H1 (cell line): Measurements from ENCODE around the gene ARL8A. TPM values are rescaled to one million over a fixed set of nuclear protein-coding genes. Genes with fewer than 3 reads are reported as not detected.

ENCODE experiments used
- CTCF ChIA-PET: fragments of 300-600 bp; sonication (Branson Sonifier 250); formaldehyde crosslinking; loops from one replicate; lab custom pipeline; 2021; ENCODE audit not compliant: partially characterized antibody; lab: Charles Lee
- POLR2A ChIA-PET: fragments of 300-600 bp; sonication (Branson Sonifier 250); formaldehyde crosslinking; loops from one replicate; lab custom pipeline; 2021; ENCODE audit warnings: inconsistent platforms; ENCODE audit not compliant: partially characterized antibody; lab: Charles Lee
- DNase-seq, 2 experiments: peaks; one replicate each; pipeline versions ENCODE4 v3.0.0 to v3.0.0-alpha.2; 2010 to 2022; ENCODE audit warnings: low spot score in 2 of 2, low read depth in 1 of 2, mixed read lengths in 1 of 2
- FAIRE-seq: peaks from 2 replicates; lab custom pipeline; 2011; peaks lifted over from hg19 to GRCh38; lab: Jason Lieb, UNC
- H2AFZ ChIP-seq: 2 replicates; pipeline ENCODE4 v1.8.1; 2012; ENCODE audit warnings: low read length, inconsistent platforms
- H2AK5ac ChIP-seq: 2 replicates; pipeline ENCODE4 v1.6.1; 2013; ENCODE audit warnings: low read depth, low read length
- H2BK120ac ChIP-seq: replicated peaks from 2 replicates; pipeline ENCODE3; 2013; ENCODE audit warnings: low read depth, low read length, inconsistent platforms
- H2BK12ac ChIP-seq: 2 replicates; pipeline ENCODE4 v1.6.1; 2013; ENCODE audit warnings: low read depth, low read length
- H2BK15ac ChIP-seq: 2 replicates; pipeline ENCODE4 v1.6.1; 2013; ENCODE audit warnings: low read length
- H2BK20ac ChIP-seq: 2 replicates; pipeline ENCODE4 v1.6.1; 2013; ENCODE audit warnings: low read length
- H2BK5ac ChIP-seq: 2 replicates; pipeline ENCODE4 v1.6.1; 2013; ENCODE audit warnings: low read depth, low read length
- H3K14ac ChIP-seq: 2 replicates; pipeline ENCODE4 v1.6.1; 2013; ENCODE audit warnings: inconsistent platforms; ENCODE audit not compliant: insufficient read length
- H3K18ac ChIP-seq: 2 replicates; pipeline ENCODE4 v1.6.1; 2013; ENCODE audit warnings: low read length; ENCODE audit errors: extremely low read depth
- H3K23ac ChIP-seq: 2 replicates; pipeline ENCODE4 v1.6.1; 2013; ENCODE audit warnings: inconsistent platforms; ENCODE audit not compliant: insufficient read length
- H3K23me2 ChIP-seq: 2 replicates; pipeline ENCODE4 v1.6.1; 2013; ENCODE audit warnings: low read depth, low read length
- H3K27ac ChIP-seq: 2 replicates; pipeline ENCODE4 v1.6.1; 2011; ENCODE audit warnings: low read depth, low read length, inconsistent platforms
- H3K27me3 ChIP-seq, 4 experiments: replicated peaks in 1 of 4; 1 replicate in 1 of 4; 2 replicates in 3 of 4; pipeline versions ENCODE4 v1.6.1 to v1.8.1; 2011 to 2013; ENCODE audit warnings: low read length in 3 of 4, mild to moderate bottlenecking in 3 of 4, inconsistent platforms in 2 of 4, mixed read lengths in 2 of 4, moderate library complexity in 1 of 4; ENCODE audit not compliant: control insufficient read depth in 3 of 4, insufficient read depth in 3 of 4; ENCODE audit errors: extremely low read depth in 1 of 4
- H3K36me3 ChIP-seq, 4 experiments: 2 replicates each; pipeline versions ENCODE4 v1.6.1 to v1.8.1; 2011 to 2013; ENCODE audit warnings: mild to moderate bottlenecking in 4 of 4, low read length in 3 of 4, moderate library complexity in 2 of 4, control low read depth in 1 of 4, inconsistent platforms in 1 of 4; ENCODE audit not compliant: insufficient read depth in 4 of 4, control insufficient read depth in 2 of 4
- H3K4ac ChIP-seq: replicated peaks from 2 replicates; pipeline ENCODE3; 2013; ENCODE audit warnings: low read length, low read depth, mixed read lengths, inconsistent platforms; ENCODE audit not compliant: insufficient read length
- H3K4me1 ChIP-seq, 4 experiments: replicated peaks in 1 of 4; 1 replicate in 1 of 4; 2 replicates in 3 of 4; pipeline versions ENCODE4 v1.6.1 to v1.8.1; 2011 to 2013; ENCODE audit warnings: low read length in 3 of 4, inconsistent platforms in 2 of 4, mixed read lengths in 1 of 4; ENCODE audit not compliant: insufficient read depth in 4 of 4, control insufficient read depth in 3 of 4
- H3K4me2 ChIP-seq, 2 experiments: 2 replicates each; pipeline versions ENCODE4 v1.6.1 to v1.8.1; 2011 to 2013; ENCODE audit warnings: low read depth in 2 of 2, low read length in 2 of 2, control low read depth in 1 of 2, inconsistent platforms in 1 of 2, mild to moderate bottlenecking in 1 of 2; ENCODE audit not compliant: insufficient read depth in 1 of 2
- H3K4me3 ChIP-seq, 4 experiments: fragments of 200-600, 300-600 bp in 1 of 4; sonication (generic), shearing (Covaris generic), sonication (Bioruptor Twin) in 1 of 4; 2 replicates each; pipeline versions ENCODE4 v1.5.1 to v1.8.1; 2011 to 2016; ENCODE audit warnings: low read length in 4 of 4, low read depth in 3 of 4, control low read depth in 2 of 4, inconsistent platforms in 2 of 4, mild to moderate bottlenecking in 2 of 4, mixed read lengths in 1 of 4, moderate library complexity in 1 of 4; ENCODE audit not compliant: insufficient read depth in 2 of 4; ENCODE audit errors: extremely low read depth in 1 of 4
- H3K56ac ChIP-seq: replicated peaks from 2 replicates; pipeline ENCODE3; 2013; ENCODE audit warnings: low read depth, mild to moderate bottlenecking, mixed read lengths, low read length, inconsistent platforms; ENCODE audit not compliant: insufficient read length
- H3K79me1 ChIP-seq: 2 replicates; pipeline ENCODE4 v1.6.1; 2013; ENCODE audit warnings: low read depth, low read length, control low read depth
- H3K79me2 ChIP-seq, 2 experiments: 2 replicates each; pipeline versions ENCODE4 v1.6.1 to v1.8.1; 2012 to 2013; ENCODE audit warnings: low read length in 2 of 2, mild to moderate bottlenecking in 2 of 2, inconsistent platforms in 1 of 2; ENCODE audit not compliant: insufficient read depth in 2 of 2, control insufficient read depth in 1 of 2
- H3K9ac ChIP-seq, 4 experiments: replicated peaks in 1 of 4; 1 replicate in 1 of 4; 2 replicates in 3 of 4; pipeline versions ENCODE4 v1.6.1 to v1.8.1; 2011 to 2013; ENCODE audit warnings: low read depth in 3 of 4, low read length in 3 of 4, control low read depth in 2 of 4, mild to moderate bottlenecking in 2 of 4, moderate library complexity in 2 of 4, inconsistent platforms in 1 of 4; ENCODE audit errors: extremely low read depth in 1 of 4
- H3K9me3 ChIP-seq, 2 experiments: 2 replicates each; pipeline versions ENCODE4 v1.6.1 to v1.8.1; 2012 to 2013; ENCODE audit warnings: mild to moderate bottlenecking in 2 of 2, moderate library complexity in 2 of 2, control low read depth in 1 of 2, inconsistent platforms in 1 of 2, low read depth in 1 of 2, low read length in 1 of 2, mixed read lengths in 1 of 2; ENCODE audit not compliant: insufficient read depth in 2 of 2
- H4K20me1 ChIP-seq, 2 experiments: replicated peaks in 1 of 2; 2 replicates each; pipeline versions ENCODE3 to v1.8.1; 2011 to 2013; ENCODE audit warnings: inconsistent platforms in 2 of 2, low read length in 2 of 2, mild to moderate bottlenecking in 1 of 2; ENCODE audit not compliant: insufficient read depth in 2 of 2, control insufficient read depth in 1 of 2
- H4K5ac ChIP-seq: 2 replicates; pipeline ENCODE4 v1.6.1; 2013; ENCODE audit warnings: low read length, low read depth, mixed read lengths, inconsistent platforms; ENCODE audit not compliant: insufficient read length
- H4K8ac ChIP-seq: 2 replicates; pipeline ENCODE4 v1.8.0; 2013; ENCODE audit warnings: mild to moderate bottlenecking, moderate library complexity, low read length, inconsistent platforms; ENCODE audit not compliant: insufficient read depth; ENCODE audit errors: extremely low read depth
- H4K91ac ChIP-seq: replicated peaks from 2 replicates; pipeline ENCODE3; 2013; ENCODE audit warnings: low read length, mixed read lengths, inconsistent platforms; ENCODE audit not compliant: insufficient read length
- BACH1 ChIP-seq: IDR thresholded peaks from 2 replicates; pipeline ENCODE4 v1.6.1; 2012; ENCODE audit warnings: low read length, improper control_type of control experiment
- BRCA1 ChIP-seq: IDR thresholded peaks from 2 replicates; pipeline ENCODE4 v1.6.1; 2012; ENCODE audit warnings: low read depth, low read length, improper control_type of control experiment
- JUN ChIP-seq: IDR thresholded peaks from 2 replicates; pipeline ENCODE4 v1.6.1; 2011; ENCODE audit warnings: low read depth, mild to moderate bottlenecking, improper control_type of control experiment, low read length
- JUND ChIP-seq: IDR thresholded peaks from 2 replicates; pipeline ENCODE4 v1.6.1; 2011; ENCODE audit warnings: mild to moderate bottlenecking, improper control_type of control experiment, low read length
- PHF8 ChIP-seq: fragments of 200-600 bp; sonication (generic); conservative IDR thresholded peaks from 2 replicates; pipeline ENCODE4 v1.7.1; 2012; ENCODE audit warnings: low read depth, mild to moderate bottlenecking, inconsistent platforms, low read length, moderate library complexity
- SP1 ChIP-seq: IDR thresholded peaks from 2 replicates; pipeline ENCODE4 v1.6.1; 2011; ENCODE audit warnings: low read depth, low read length
- SUZ12 ChIP-seq: fragments of 200-600 bp; sonication (generic); IDR thresholded peaks from 2 replicates; pipeline ENCODE4 v1.6.1; 2012; ENCODE audit warnings: mild to moderate bottlenecking, inconsistent platforms, low read length, moderate library complexity, mixed read lengths
- WGBS, 2 experiments: shearing (Covaris generic) in 1 of 2; methylation state at CpG; one replicate each; pipeline versions ENCODE4 v1.1.6 to v1.1.7; 2013 to 2015; ENCODE audit warnings: low lambda C conversion rate in 2 of 2, mixed read lengths in 2 of 2, inconsistent platforms in 1 of 2, low coverage in 1 of 2, missing lambda C conversion rate in 1 of 2; ENCODE audit not compliant: insufficient replicate concordance in 2 of 2, insufficient coverage in 1 of 2, insufficient read length in 1 of 2; ENCODE audit errors: extremely low coverage in 1 of 2, missing lambda C conversion rate in 1 of 2; 5-methylcytosine and 5-hydroxymethylcytosine counted together
- polyA plus RNA-seq, 7 experiments: library from polyadenylated mRNA; depleted of rRNA in 3 of 7; stranded (reverse) in 5 of 7; unstranded in 2 of 7; fragments of >200 nt in 5 of 7; fragments of 200-250 nt in 2 of 7; gene quantifications; 1 replicate in 5 of 7; 2 replicates in 1 of 7; 4 replicates in 1 of 7; pipeline versions ENCODE4 v1.2.1 to v1.2.3, GENCODE V29; 2011 to 2013; ENCODE audit warnings: missing spikeins in 2 of 7, mixed read lengths in 2 of 7
- total RNA-seq: library from RNA; stranded (reverse); fragmentation: NEBNext Ultra II Directional; extraction: Animal tissue kit (Norgen Biotek cat#: 25700); gene quantifications from 2 replicates; pipeline ENCODE4 v1.2.1, GENCODE V29; 2021
- TF ChIP-seq, protein P1 (sequence below): IDR thresholded peaks from 2 replicates; pipeline ENCODE4 v1.6.1; 2012; ENCODE audit warnings: inconsistent platforms
- TF ChIP-seq, protein P2 (sequence below): IDR thresholded peaks from 2 replicates; pipeline ENCODE4 v1.6.1; 2012; ENCODE audit warnings: inconsistent platforms

Gene ARL8A
- total and polyA plus RNA-seq, 2 of the 8 experiments (the other 6 are each of a cell fraction or from before 2014, with no cell fraction given) = 40.3 to 58.7 TPM

DNA sequence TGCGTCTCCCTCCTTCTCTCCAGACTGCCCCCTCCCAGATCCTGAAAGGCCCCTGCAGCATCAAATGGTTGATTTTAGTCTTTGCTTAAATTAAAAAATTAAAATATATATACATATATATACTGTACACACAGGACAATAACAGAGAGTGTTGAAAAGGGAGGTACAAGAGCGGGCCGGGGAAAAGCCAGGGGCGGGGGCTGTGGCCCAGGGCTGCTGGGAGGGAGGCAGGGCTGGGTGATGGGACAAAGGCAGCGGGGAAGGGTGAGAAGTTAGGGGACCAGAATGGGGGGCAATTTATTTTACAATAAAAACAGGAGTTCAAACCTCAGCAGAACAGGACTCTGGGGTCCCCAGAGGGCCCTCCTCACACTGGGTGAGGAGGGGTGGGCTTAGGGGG, 10.5 kb downstream of the ARL8A start:
- Histone ChIP-seq H2BK12ac (no peak overlapping the region), H3K27me3 (no peaks in the 10 kb centered on the region; a peak in 1 of 7 replicates), H2AFZ (no peak overlapping the region), H2BK15ac (no peak overlapping the region), H3K79me1 (no peaks in the 10 kb centered on the region), H3K36me3 (peaks cover 3 to 32% (median 10%) of the 10 kb centered on the region in 4 experiments; a peak in 5 of 8 replicates), H4K5ac (no peak overlapping the region), H3K4me1 (peaks cover 0 to 11% (median 4%) of the 10 kb centered on the region in 4 experiments; a peak in 3 of 7 replicates), H2AK5ac (no peak overlapping the region), H4K20me1 (peaks cover 0 to 8% of the 10 kb centered on the region in 2 experiments), H3K4me3 (no peak overlapping the region), H4K8ac (no peak overlapping the region; the same call in 1 of the 2 replicates), H3K27ac (no peak overlapping the region), H3K18ac (no peak overlapping the region), H3K23ac (no peak overlapping the region), H4K91ac (no peak overlapping the region), H3K4ac (no peak overlapping the region), H3K56ac (no peak overlapping the region), H2BK120ac (no peak overlapping the region), H3K79me2 (peaks cover 0 to 9% of the 10 kb centered on the region in 2 experiments; a peak in 2 of 4 replicates), H3K14ac (no peak overlapping the region), H2BK5ac (no peak overlapping the region), H2BK20ac (no peak overlapping the region), H3K9me3 (no peaks in the 10 kb centered on the region), H3K23me2 (no peaks in the 10 kb centered on the region), H3K4me2 (no peak overlapping the region), H3K9ac (no peak overlapping the region)
- ChIA-PET CTCF (interaction anchor here (0.5 to 29.2 kb wide), 15 partner anchors 9 to 193 kb away, joined by 3 to 1014 read pairs (median 4); partner anchors contain the start of genes ELF3 and GPR37L1), POLR2A (interaction anchor here (1.1 to 1.6 kb wide), 2 partner anchors 11 to 126 kb away, joined by 4 to 5 read pairs; partner anchors contain the start of gene GPR37L1)
- FAIRE-seq (no peak), DNase-seq (no peak)
- TF ChIP-seq, protein P1, sequence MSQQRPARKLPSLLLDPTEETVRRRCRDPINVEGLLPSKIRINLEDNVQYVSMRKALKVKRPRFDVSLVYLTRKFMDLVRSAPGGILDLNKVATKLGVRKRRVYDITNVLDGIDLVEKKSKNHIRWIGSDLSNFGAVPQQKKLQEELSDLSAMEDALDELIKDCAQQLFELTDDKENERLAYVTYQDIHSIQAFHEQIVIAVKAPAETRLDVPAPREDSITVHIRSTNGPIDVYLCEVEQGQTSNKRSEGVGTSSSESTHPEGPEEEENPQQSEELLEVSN = no peak
- no peak for TF ChIP-seq SUZ12
- no peak for TF ChIP-seq BACH1
- TF ChIP-seq, protein P2, sequence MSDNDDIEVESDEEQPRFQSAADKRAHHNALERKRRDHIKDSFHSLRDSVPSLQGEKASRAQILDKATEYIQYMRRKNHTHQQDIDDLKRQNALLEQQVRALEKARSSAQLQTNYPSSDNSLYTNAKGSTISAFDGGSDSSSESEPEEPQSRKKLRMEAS = no peak
- TF ChIP-seq JUND = no peak
- TF ChIP-seq JUN = no peak
- TF ChIP-seq BRCA1 = no peak
- TF ChIP-seq SP1 = no peak
- no peak for TF ChIP-seq PHF8
- WGBS, 2 experiments = 92% methylated on average over 5 of the region's 5 CpGs; no CpG with 5 or more reads in 1 of the 2 experiments
